Midbrain (tissue), 1 donor: ENCODE measurements around the gene SPRN.
"Not testable (repeated sequence)": the region's sequence is repeated elsewhere in the genome, so short reads cannot be mapped to it uniquely, and the experiment has no call there.

ENCODE experiments used
- DNase-seq: peaks from one replicate; lab custom pipeline; 2025; lab: John Stamatoyannopoulos, UW

The SPRN gene

GRCh38 chr10:133424601-133425000 lies at the start of gene SPRN:
TSS of gene SPRN (minus strand) at chr10:133424625. CDS start at chr10:133423681, 944 bp downstream.
- DNase-seq, result not testable (repeated sequence)

DNA sequence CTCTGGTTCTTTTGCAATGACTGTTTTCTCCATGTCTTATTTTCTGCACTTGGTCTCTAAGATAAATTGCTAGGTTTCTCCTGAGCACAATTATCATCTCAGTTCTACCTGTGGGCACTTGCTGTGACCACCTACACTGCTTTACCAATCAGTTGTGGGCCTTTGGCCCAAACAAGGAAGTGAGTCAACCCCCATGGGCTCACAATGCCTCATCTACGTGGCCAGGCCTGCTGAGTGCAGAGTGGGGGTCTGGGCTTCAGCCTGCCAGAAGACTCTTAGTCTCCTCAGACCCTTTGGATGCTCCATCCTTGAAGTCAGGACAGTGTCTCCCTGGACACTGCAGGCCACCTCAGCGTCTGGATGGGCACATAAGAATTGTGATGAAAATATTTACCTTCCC lies 49.6 kb upstream of the SPRN start:
- DNase-seq, result no peak

DNA sequence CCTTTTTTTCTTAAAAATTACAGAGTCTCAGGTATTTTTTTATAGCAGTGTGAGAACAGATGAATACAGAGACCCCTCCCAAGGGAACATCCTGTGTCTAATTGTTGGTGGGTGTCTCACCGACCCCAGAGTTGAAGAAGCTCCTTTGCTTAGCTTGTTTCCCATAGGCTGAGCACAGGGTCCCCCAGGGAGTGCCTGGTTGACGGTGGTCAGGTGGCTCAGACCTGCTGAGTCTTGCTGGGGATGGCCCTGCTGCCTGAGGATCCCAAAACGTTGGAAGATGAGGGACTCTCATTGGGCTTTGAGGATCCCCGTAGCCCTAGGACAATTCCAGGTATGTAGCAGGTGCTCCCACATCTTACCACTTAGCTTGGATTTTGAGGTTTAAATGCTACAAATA lies 48.8 kb upstream of the SPRN start:
- no peak for DNase-seq

DNA sequence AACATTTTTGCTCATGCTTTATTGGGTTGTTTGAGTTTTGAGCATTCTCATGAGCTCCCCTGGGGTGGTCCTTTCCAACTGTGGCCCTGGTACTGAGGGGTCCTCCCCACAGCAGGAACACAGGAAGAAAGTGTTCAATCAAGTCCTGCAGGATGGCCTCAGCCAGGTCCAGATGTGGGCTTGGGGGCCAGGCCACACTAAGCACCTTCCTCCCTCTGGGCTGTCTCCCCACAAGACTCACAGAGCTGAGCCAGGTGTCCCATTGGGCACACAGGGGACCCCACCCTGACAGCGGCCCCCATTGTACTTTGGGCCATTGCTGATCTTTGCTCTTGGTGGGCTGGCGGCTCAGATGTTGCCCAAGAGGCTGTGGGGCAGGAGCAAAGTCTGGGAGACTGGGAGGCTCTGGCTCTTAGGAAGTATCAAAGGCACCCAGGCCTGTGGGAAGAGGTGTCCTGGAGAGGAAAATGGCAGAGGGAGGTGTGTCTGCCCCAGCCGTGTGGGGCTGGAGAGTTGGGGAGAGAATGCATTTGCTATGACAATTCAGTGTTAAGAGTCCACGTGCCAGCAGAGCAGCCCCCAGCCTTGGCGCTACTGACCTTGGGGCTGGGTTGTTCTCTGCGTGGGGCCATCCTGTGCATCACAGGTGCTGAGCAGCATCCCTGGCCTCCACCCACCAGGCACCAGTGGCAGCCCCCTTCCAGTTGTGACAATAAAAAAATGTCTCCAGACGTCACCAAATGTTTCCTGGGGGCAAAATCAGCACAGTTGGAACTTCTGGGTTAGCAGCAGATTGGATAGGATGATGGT lies 47.1 kb upstream of the SPRN start:
- no peak for DNase-seq

DNA sequence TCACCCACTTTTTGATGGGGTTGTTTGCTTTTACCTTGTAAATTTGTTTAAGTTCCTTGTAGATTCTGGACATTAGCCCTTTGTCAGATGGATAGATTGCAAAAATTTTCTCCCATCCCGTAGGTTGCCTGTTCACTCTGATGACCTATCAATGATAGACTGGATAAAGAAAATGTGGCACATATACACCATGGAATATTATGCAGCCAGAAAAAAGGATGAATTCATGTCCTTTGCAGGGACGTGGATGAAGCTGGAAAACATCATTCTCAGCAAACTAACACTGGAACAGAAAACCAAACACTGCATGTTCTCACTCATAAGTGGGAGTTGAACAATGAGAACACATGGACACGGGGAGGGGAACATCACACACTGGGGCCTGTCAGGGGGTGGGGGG lies 44.8 kb upstream of the SPRN start:
- DNase-seq, result not testable (repeated sequence)

GRCh38 chr10:133467286-133467911 lies 43.0 kb upstream of the SPRN start:
- no peak for DNase-seq

- no peak for DNase-seq
These were observed 42.4 kb upstream of the SPRN start for GRCh38 chr10:133466683-133467275.

GRCh38 chr10:133465950-133466474 lies 41.6 kb upstream of the SPRN start:
- no peak for DNase-seq

- DNase-seq, result no peak
These were observed 40.9 kb upstream of the SPRN start for GRCh38 chr10:133465191-133465949.

- DNase-seq, result no peak
These were observed 40.2 kb upstream of the SPRN start for GRCh38 chr10:133464582-133465031.

DNA sequence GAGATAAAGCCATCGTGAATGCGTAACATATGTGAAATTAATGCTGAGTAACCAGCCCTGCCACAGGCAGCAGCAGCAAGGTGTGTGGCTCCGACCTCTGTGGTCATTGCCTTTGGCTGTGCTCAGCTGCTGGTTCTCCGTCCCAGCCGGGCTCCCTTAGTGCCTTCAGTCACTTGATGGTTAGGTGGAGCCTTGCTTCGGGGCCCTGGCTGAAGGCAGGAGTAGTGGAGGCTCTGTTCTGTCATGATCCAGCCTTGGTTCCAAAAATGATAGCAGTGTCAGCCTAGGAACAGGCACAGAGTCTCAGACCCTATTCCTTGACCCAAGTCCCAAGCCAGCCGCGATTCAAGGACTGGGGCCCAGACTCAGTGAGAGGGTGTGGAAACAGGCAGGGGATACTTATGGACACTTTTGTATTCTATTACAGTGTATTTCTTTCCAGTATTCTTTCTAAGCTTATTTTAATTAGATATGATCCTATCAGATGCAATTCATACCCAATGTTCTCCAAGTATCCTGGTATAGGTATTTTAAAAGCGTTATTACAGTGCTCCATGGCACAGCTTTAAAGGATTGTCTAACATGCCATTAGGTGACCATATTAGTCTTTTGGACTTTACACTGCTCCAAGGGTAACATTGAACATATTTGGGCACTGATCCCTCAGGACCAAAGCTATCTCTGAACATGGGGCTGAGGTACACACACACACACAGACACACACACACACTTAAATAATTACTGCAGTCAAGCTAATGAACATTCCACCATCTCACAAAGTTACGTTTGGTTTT lies 38.3 kb upstream of the SPRN start:
- no peak for DNase-seq

- no peak for DNase-seq
These were observed 37.4 kb upstream of the SPRN start for GRCh38 chr10:133461841-133462240.

GRCh38 chr10:133461027-133461426 lies 36.6 kb upstream of the SPRN start:
- no peak for DNase-seq

DNA sequence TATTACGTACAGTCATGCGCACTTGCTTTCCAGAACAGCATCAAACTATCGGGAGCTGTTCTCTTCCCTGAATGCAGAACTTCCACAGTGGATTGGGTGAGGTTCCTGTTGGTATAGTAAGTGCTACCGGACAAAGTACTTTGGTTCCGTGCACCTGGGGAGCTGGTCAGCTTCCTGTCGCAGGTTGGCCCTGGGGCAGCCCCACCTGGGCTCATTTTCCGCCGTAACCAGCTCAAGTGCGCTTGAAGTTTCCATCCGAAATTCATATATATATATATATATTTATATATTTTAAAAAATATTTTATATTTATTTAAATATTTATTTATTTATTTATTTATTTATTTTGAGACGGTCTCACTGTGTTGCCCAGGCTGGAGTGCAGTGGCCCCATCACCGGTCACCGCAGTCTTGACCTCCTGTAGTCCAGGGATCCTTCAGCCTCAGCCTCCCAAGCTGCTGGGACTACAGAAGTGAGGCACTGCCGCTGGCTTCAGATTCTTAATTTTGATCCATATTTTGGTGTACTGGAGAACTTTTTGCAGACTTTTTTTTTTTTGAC lies 35.9 kb upstream of the SPRN start:
- no peak for DNase-seq

GRCh38 chr10:133459454-133460207 lies 35.2 kb upstream of the SPRN start:
- DNase-seq, result no peak

- no peak for DNase-seq
These were observed 34.5 kb upstream of the SPRN start for GRCh38 chr10:133458710-133459453.

- no peak for DNase-seq
These were observed 33.7 kb upstream of the SPRN start for GRCh38 chr10:133458021-133458709.

DNA sequence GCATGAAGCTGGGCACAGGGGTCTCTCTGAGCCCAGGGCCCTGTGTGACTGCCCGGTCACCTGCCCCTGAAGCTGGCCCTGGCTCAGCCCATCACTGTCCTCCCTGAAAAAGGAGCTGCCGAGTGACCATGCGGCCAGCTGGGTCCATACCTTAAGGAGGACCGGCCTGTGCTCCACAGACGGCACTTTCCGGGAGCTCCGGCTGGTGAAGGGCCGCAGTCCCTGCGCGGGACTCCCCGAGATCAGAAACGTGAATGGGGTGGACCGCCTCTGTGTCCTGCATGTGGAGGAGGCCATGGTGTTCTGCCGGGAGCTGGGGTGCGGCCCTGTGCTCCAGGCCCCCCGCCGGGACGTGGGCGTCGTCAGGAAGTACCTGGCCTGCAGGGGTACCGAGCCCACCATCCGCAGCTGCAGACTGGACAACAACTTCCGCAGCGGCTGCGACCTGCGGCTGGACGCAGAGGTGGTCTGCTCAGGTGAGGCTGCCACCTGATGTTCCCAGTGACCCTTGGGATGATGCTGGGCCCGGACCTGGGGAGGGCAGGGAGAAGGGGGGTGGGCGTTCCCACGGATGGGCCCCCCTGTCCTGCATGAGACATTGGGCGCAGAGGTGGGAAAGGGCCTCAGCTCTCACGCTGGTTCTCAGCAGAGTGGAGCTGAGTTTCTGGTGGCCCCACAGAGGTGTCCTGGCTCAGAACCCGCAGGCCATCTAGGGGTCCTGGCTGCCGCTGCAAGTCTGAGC lies 32.8 kb upstream of the SPRN start:
- no peak for DNase-seq
